H9 (cell line): ENCODE data around the gene METTL16. TPM values are rescaled to one million over a fixed set of nuclear protein-coding genes. Genes with fewer than 3 reads are reported as not detected.

Experiments
- DNase-seq: peaks from one replicate; pipeline ENCODE4 v3.0.0-alpha.2; 2017
- H2AFZ ChIP-seq: one replicate; pipeline ENCODE4 v1.6.1; 2013; ENCODE audit warnings: mild to moderate bottlenecking, low read length, control low read depth, moderate library complexity
- H2AK5ac ChIP-seq: 2 replicates; pipeline ENCODE4 v1.6.1; 2013; ENCODE audit warnings: low read length, control low read depth, mixed read lengths; ENCODE audit not compliant: insufficient read length
- H2BK120ac ChIP-seq: one replicate; pipeline ENCODE4 v1.6.1; 2013; ENCODE audit warnings: low read depth, mild to moderate bottlenecking, low read length, control low read depth, inconsistent platforms; ENCODE audit not compliant: poor library complexity, severe bottlenecking
- H2BK12ac ChIP-seq: 2 replicates; pipeline ENCODE4 v1.6.1; 2013; ENCODE audit warnings: low read length, control low read depth, mixed read lengths, low read depth; ENCODE audit not compliant: insufficient read length
- H2BK15ac ChIP-seq: 2 replicates; pipeline ENCODE4 v1.6.1; 2013; ENCODE audit warnings: low read depth, low read length, control low read depth
- H2BK20ac ChIP-seq: one replicate; pipeline ENCODE4 v1.6.1; 2013; ENCODE audit warnings: low read depth, mild to moderate bottlenecking, low read length, control low read depth, inconsistent platforms; ENCODE audit not compliant: poor library complexity, severe bottlenecking
- H2BK5ac ChIP-seq: 2 replicates; pipeline ENCODE4 v1.6.1; 2013; ENCODE audit warnings: low read length, control low read depth, mixed read lengths; ENCODE audit not compliant: insufficient read length
- H3K14ac ChIP-seq: 2 replicates; pipeline ENCODE4 v1.6.1; 2013; ENCODE audit warnings: low read length, control low read depth; ENCODE audit not compliant: insufficient read depth
- H3K18ac ChIP-seq: 2 replicates; pipeline ENCODE4 v1.6.1; 2013; ENCODE audit warnings: low read depth, mild to moderate bottlenecking, mixed read lengths, low read length, control low read depth; ENCODE audit not compliant: insufficient read length
- H3K23ac ChIP-seq: 2 replicates; pipeline ENCODE4 v1.6.1; 2013; ENCODE audit warnings: low read length, control low read depth, mixed read lengths, low read depth; ENCODE audit not compliant: insufficient read length
- H3K23me2 ChIP-seq: 2 replicates; pipeline ENCODE4 v1.6.1; 2013; ENCODE audit warnings: low read depth, mild to moderate bottlenecking, mixed read lengths, low read length, control low read depth; ENCODE audit not compliant: insufficient read length, poor library complexity, severe bottlenecking
- H3K27ac ChIP-seq: 2 replicates; pipeline ENCODE4 v1.5.1; 2013; ENCODE audit warnings: low read length, control low read depth, mixed read lengths, low read depth; ENCODE audit not compliant: insufficient read length
- H3K27me3 ChIP-seq: 2 replicates; pipeline ENCODE4 v1.6.1; 2013; ENCODE audit warnings: low read length, control low read depth, inconsistent platforms; ENCODE audit not compliant: insufficient read depth
- H3K4ac ChIP-seq: 2 replicates; pipeline ENCODE4 v1.6.1; 2013; ENCODE audit warnings: low read depth, mild to moderate bottlenecking, control low read depth, inconsistent platforms, low read length, moderate library complexity
- H3K4me1 ChIP-seq: 2 replicates; pipeline ENCODE4 v1.6.1; 2013; ENCODE audit warnings: low read length, control low read depth, inconsistent platforms; ENCODE audit not compliant: insufficient read depth
- H3K4me2 ChIP-seq: 2 replicates; pipeline ENCODE4 v1.6.1; 2013; ENCODE audit warnings: low read length, control low read depth, mixed read lengths; ENCODE audit not compliant: insufficient read length, insufficient read depth
- H3K56ac ChIP-seq: 2 replicates; pipeline ENCODE4 v1.6.1; 2013; ENCODE audit warnings: low read depth, mild to moderate bottlenecking, mixed read lengths, low read length, control low read depth; ENCODE audit not compliant: insufficient read length
- H3K79me1 ChIP-seq: 2 replicates; pipeline ENCODE4 v1.6.1; 2013; ENCODE audit warnings: low read depth, mild to moderate bottlenecking, moderate library complexity, low read length, control low read depth, inconsistent platforms; ENCODE audit not compliant: insufficient read depth, poor library complexity, severe bottlenecking
- H3K79me2 ChIP-seq: 2 replicates; pipeline ENCODE4 v1.6.1; 2013; ENCODE audit warnings: low read length, control low read depth, inconsistent platforms; ENCODE audit not compliant: insufficient read depth
- H3K9ac ChIP-seq: 2 replicates; pipeline ENCODE4 v1.6.1; 2013; ENCODE audit warnings: low read length, control low read depth, mixed read lengths; ENCODE audit not compliant: insufficient read length; ENCODE audit errors: extremely low read depth
- H3K9me3 ChIP-seq: one replicate; pipeline ENCODE4 v1.6.1; 2013; ENCODE audit warnings: low read depth, low read length, inconsistent platforms; ENCODE audit not compliant: control insufficient read depth
- H3T11ph ChIP-seq: one replicate; pipeline ENCODE4 v1.6.1; 2013; ENCODE audit warnings: mild to moderate bottlenecking, low read length, control low read depth, inconsistent platforms
- H4K20me1 ChIP-seq: one replicate; pipeline ENCODE4 v1.6.1; 2013; ENCODE audit not compliant: control insufficient read depth, insufficient read length, insufficient read depth
- H4K5ac ChIP-seq: 2 replicates; pipeline ENCODE4 v1.6.1; 2013; ENCODE audit warnings: low read depth, mild to moderate bottlenecking, mixed read lengths, low read length, control low read depth; ENCODE audit not compliant: insufficient read length
- H4K8ac ChIP-seq: replicated peaks from 2 replicates; pipeline ENCODE4 v1.6.1; 2013; ENCODE audit warnings: low read length, control low read depth, mixed read lengths, low read depth; ENCODE audit not compliant: insufficient read length
- H4K91ac ChIP-seq: 2 replicates; pipeline ENCODE4 v1.6.1; 2013; ENCODE audit warnings: low read depth, mild to moderate bottlenecking, moderate library complexity, mixed read lengths, low read length, control low read depth; ENCODE audit not compliant: insufficient read length
- H3K27ac Mint-ChIP-seq, 3 experiments: 2 replicates in 2 of 3; 3 replicates in 1 of 3; pipeline ENCODE4 v1.8.0; 2020 to 2021; ENCODE audit warnings: mixed read lengths in 3 of 3, mild to moderate bottlenecking in 1 of 3, moderate library complexity in 1 of 3
- H3K27me3 Mint-ChIP-seq: 2 replicates; pipeline ENCODE4 v1.8.0; 2021; ENCODE audit warnings: low read depth, mild to moderate bottlenecking, moderate library complexity, mixed read lengths
- H3K36me3 Mint-ChIP-seq, 3 experiments: 2 replicates in 2 of 3; 3 replicates in 1 of 3; pipeline ENCODE4 v1.8.0; 2020 to 2021; ENCODE audit warnings: low read depth in 3 of 3, mixed read lengths in 3 of 3; ENCODE audit not compliant: insufficient read depth in 1 of 3
- H3K4me1 Mint-ChIP-seq, 2 experiments: 2 replicates each; pipeline ENCODE4 v1.8.0; 2020; ENCODE audit warnings: mixed read lengths in 2 of 2
- H3K4me3 Mint-ChIP-seq, 2 experiments: 2 replicates in 1 of 2; 3 replicates in 1 of 2; pipeline ENCODE4 v1.8.0; 2020 to 2021; ENCODE audit warnings: mild to moderate bottlenecking in 2 of 2, mixed read lengths in 2 of 2, moderate library complexity in 1 of 2
- H3K9me3 Mint-ChIP-seq, 2 experiments: 2 replicates in 1 of 2; 3 replicates in 1 of 2; pipeline ENCODE4 v1.8.0; 2020; ENCODE audit warnings: mild to moderate bottlenecking in 2 of 2, mixed read lengths in 2 of 2, moderate library complexity in 1 of 2
- CTCF ChIP-seq: fragments of 200-600 bp; sonication (generic); conservative IDR thresholded peaks from 3 replicates; pipeline ENCODE4 v1.8.0; 2021; ENCODE audit warnings: antibody characterized with exemption, mild to moderate bottlenecking
- WGBS: extraction: QIAGEN DNeasy Blood & Tissue Kit; methylation state at CpG from one replicate; pipeline ENCODE4 v1.1.7; 2013; ENCODE audit warnings: missing lambda C conversion rate, low lambda C conversion rate, mixed read lengths; ENCODE audit not compliant: insufficient read length; ENCODE audit errors: extremely low coverage; 5-methylcytosine and 5-hydroxymethylcytosine counted together
- total RNA-seq: library from RNA; stranded (reverse); gene quantifications from 2 replicates; pipeline ENCODE4 v1.2.1, GENCODE V29; 2021

Gene METTL16
- total RNA-seq, 1 experiment from 2014 or later, result 55.4 TPM

- no peak overlapping the region for H4K5ac ChIP-seq
- no peaks in the 10 kb centered on the region for H3K79me1 ChIP-seq
- peaks cover 2 to 12% (median 4%) of the 10 kb centered on the region in 3 experiments; a peak in 5 of 7 replicates for H3K36me3 Mint-ChIP-seq
- no peak overlapping the region for H3K27ac ChIP-seq
- H2AFZ ChIP-seq, result no peak overlapping the region
- H2BK12ac ChIP-seq, result no peak overlapping the region
- H3K4me2 ChIP-seq, result no peak overlapping the region
- H2BK5ac ChIP-seq, result no peak overlapping the region
- peaks cover 2% of the 10 kb centered on the region; the same call in 1 of the 2 replicates for H3K79me2 ChIP-seq
- no peak overlapping the region for H3T11ph ChIP-seq
- H2AK5ac ChIP-seq, result no peak overlapping the region
- no CpG with 5 or more reads among the region's 16 CpGs for WGBS
- H3K18ac ChIP-seq, result no peak overlapping the region
- H3K9me3 Mint-ChIP-seq, result no peaks in the 10 kb centered on the region; a peak in 2 of 5 replicates
- H2BK20ac ChIP-seq, result no peak overlapping the region
- H3K4me1 ChIP-seq, result peaks cover 11% of the 10 kb centered on the region; the same call in 1 of the 2 replicates
- H2BK120ac ChIP-seq, result no peak overlapping the region
- H4K91ac ChIP-seq, result no peak overlapping the region
- H3K14ac ChIP-seq, result no peak overlapping the region
- H3K9me3 ChIP-seq, result no peaks in the 10 kb centered on the region
- no peak overlapping the region for H4K8ac ChIP-seq
- no peaks in the 10 kb centered on the region for H3K27me3 ChIP-seq
- H3K9ac ChIP-seq, result no peak overlapping the region
- peak overlapping the region in 1 of 2 experiments; percentile 86; a peak in 2 of 5 replicates for H3K4me3 Mint-ChIP-seq
- no peaks in the 10 kb centered on the region for H4K20me1 ChIP-seq
- H3K27me3 Mint-ChIP-seq, result no peaks in the 10 kb centered on the region
- H3K4ac ChIP-seq, result no peak overlapping the region
- no peak for TF ChIP-seq CTCF
- H3K27ac Mint-ChIP-seq, result no peak overlapping the region
- peaks cover 12% of the 10 kb centered on the region for H3K23me2 ChIP-seq
- peaks cover 40 to 54% of the 10 kb centered on the region in 2 experiments for H3K4me1 Mint-ChIP-seq
- no peak overlapping the region for H3K56ac ChIP-seq
- H3K23ac ChIP-seq, result no peak overlapping the region
- H2BK15ac ChIP-seq, result no peak overlapping the region
- peak; percentile 28 for DNase-seq
Observed at GRCh38 chr17:2394775-2395201, 116.9 kb downstream of the METTL16 start.
